Measurements from ENCODE around the gene NAV2.

NAV2 gene

GRCh38 chr11:19844012-19844411 lies 131.4 kb downstream of the NAV2 start:
- no peak for DNase-seq

DNA sequence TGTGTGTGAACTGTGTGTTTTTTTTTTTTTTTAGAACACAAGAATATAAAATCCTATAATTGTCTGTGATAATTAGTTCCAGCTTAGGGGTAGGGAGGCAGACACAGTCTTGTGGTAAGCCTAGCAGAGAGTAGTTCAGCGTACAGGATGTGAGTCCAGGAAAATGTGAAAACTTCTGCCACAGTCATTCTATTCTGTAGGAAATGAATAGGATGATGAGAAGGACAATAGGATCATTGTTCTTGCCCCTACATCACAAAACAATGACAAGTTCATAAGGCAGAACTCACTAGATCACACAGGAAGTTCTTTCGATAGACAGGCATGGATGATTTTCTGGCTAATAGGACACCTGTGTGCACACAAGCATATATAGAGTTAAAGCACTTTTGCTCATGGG lies 132.2 kb downstream of the NAV2 start:
- no peak for DNase-seq

DNA sequence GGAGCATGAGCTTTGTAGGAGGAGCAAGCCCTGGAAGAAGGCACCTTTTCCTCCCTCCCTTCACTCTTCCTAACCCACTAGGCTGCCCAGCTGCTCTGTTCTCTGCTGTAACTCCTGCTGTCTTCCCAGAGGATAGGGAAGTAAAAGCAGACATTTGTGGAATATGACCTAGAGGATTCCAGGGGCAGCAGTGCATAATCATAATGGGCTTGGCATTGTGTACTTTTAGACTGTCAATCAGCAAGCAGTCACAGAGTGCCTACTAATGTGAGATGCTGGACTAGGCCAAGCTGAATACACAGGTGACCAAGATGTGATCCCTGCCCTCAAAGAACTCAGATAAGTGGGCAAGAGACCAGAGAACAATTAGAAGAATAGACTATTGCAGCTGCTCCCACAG lies 133.0 kb downstream of the NAV2 start:
- DNase-seq, result no peak

DNA sequence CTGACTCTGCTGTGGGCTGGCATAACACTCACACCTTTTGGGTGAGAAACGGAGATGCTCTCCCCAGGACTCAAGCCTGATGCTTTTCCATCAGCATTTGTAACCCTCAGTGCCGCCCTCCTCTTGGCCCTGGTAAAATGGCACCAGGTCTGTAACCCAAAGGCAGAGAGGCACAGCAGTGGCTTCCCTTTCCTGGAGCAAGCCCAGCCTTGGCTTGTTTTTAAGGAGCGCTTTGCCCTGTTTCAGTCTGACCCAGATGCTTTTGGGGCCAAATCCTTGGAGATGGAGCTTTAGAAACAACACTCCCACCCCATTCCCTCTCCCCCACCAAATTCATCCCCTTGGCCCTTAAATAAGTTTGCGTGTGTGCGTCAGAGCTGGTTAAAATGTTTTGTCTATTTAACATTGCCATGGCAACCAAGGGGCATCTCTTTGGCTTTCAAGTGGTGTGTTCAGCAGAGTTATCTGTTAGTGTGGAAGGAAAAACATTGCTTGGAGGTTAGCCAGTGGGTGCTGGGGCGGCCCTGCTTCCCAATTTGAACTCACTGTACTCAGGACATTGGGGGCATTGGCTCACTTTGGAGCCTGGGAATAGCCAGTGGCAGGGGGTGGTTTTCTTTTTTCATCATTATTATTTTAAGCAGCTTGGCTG lies 134.1 kb downstream of the NAV2 start:
- DNase-seq, result no peak

DNA sequence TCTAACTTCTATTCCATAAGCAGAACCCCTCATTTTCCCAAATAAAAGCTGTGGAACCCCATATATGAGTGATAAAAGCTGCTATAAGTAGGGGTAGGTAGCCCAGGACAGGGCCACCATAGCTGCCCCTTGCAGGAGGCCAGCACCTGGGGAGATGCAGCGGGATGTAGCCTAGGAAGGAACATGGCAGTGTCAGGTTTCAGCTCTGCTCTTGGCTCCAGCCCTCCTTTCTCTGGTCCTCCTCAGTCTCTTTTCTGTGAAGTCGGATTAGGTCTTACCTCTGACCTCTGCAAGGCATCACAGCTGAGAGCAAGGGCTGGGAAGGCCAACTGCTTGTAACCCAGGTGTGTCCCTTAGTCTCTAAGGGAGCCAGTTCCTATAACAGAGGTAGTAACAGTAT lies 135.6 kb downstream of the NAV2 start:
- no peak for DNase-seq

DNA sequence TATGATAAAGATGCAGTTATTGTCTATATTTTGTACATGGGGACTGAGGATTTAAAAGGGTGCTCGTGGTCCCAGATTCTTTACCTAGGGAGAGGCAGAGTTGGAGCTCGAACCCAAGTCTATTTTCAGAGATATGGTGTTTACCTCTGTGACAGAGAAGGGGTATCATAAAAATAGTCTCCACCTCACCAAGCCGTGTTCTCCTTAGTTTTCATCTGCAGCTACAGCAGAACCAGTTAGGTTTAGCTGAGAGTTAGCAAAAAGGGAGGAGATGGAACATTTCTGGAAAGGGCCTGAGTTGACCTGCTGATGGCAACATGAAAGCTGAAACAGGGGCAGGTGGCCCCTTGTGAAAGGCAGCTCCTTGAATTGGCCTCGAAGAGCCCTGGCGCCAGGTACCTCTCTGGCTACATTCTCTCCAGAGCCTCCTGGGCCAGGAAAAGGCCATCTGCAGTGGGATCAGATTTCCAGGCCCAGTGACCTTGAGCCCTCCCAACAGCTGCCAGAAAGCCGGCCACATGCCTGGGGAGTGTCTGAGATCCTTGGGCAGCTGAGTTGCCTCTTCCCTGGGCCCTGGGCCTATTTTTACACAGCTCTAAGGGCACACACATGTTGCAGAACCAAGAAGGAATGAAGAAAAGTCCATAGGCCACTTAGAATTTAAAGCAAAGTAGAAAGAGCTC lies 136.6 kb downstream of the NAV2 start:
- no peak for DNase-seq

DNA sequence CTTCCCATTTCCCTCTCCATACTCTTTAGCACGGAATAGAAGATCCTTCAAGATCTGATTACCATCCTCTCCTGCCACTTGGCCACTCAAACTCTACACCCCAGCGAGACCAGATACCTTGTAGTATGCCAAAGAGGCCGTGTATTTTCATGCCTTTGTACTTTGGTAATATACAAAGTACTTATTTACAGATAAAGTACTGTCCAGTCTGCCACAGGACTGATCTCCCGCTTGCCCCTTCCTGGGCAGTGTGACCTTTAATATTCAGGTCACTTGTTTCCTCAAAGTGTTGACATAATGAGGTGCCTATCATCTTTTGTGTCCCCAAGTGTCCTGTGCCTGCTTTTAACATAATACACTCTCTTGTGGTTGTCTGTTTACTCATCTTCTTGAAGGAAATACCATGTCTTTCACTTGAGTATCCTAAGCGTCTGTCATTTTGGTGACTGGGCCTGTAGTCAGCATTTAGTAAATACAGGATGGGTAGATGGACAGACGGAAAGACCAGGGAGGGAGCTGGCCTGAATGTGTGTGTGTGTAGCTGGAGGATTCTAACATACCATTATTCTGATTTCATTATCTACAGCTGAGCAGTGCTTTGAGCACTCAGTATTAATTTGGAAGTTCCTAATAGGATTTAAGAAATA lies 137.4 kb downstream of the NAV2 start:
- no peak for DNase-seq

DNA sequence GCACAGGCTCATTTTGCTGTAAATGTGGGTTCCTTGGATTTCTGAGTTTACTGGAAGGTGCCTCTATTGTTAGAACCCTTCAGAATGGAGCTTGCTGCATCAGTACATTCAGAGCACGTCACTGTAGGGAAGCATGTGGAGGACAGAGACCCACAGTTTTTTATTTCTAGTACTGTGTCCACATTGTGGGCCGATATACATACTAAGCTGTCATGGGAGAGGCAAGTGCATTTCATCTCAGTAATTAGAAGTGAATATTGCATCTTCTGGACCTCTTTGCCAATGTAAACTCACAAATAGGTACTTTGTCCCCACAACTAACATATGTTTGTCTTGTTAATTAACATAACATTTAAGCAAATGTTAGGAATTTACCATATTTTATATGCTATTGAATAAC lies 139.7 kb downstream of the NAV2 start:
- no peak for DNase-seq

- DNase-seq, result no peak
Measured at GRCh38 chr11:19853016-19853415, 140.4 kb downstream of the NAV2 start.

DNA sequence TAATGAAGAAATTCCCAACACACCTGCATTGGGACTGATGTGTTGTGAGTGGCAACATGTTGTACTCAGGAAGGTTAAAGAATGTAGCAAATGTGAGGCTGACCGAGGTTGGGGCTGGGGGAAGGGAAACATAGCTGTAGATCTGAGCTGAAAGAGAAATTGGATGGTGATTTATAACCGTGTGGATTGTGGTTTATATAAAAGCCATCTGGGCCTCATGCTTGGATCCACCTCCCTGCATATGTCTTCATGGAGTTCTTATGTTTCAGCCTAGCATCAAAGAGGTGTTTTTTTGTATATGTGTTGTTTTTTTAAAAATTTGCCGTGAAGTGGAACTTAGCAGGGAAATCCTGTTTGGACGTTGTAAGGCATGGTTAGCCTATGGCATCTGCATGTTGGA lies 141.3 kb downstream of the NAV2 start:
- DNase-seq, result no peak

GRCh38 chr11:19861171-19861570 lies 148.5 kb downstream of the NAV2 start:
- DNase-seq, result no peak

GRCh38 chr11:19862091-19862490 lies 149.5 kb downstream of the NAV2 start:
- no peak for DNase-seq

- no peak for DNase-seq
Measured at GRCh38 chr11:19864141-19865140, 151.8 kb downstream of the NAV2 start.

GRCh38 chr11:19866037-19866436 lies 153.4 kb downstream of the NAV2 start:
- DNase-seq, result no peak

GRCh38 chr11:19866521-19866920 lies 153.9 kb downstream of the NAV2 start:
- no peak for DNase-seq

- no peak for DNase-seq
Measured at GRCh38 chr11:19867064-19867463, 154.4 kb downstream of the NAV2 start.

DNA sequence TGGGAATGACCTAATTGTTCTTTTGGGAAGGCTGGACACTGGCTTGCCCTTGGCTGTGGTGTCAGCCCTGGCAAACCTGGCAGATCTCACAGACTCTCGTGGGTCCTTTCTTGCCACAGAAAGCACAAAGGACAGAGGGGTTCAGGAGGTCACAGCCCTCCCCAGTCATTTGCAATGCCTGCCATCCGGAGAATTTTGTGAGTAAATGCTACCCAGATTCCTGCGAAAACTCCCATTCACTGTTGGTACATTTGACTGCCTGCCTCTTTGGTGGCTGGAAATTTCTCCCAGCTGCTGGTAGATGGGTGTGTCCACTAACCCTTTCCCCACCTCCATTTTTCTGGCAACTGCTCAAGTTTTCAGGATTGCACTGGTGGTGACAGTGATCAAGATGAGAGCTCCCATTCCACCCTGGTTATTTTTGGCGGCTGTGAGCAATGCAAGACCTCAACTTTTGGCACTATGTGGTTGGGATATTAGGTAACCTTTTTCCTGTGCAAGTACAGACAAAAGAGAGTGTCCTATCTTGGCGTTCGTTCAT lies 155.7 kb downstream of the NAV2 start:
- DNase-seq, result no peak

DNA sequence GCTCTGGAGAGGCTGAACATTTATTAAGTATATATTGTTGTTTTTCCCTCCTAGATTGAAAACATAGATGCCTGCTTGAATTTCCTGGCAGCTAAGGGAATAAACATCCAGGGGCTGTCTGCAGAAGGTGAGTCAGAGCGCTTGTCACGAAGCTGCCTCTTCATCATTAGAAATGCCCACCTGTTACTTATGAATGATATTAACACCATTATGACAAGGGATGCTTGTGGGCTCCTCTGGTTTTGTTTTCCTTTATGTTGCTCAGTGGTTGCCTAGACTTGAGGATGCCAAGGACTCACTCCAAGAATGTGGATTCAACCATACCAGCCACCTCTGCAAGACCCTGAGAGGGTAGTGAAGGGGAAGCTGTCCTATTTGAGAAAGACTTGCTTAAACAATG lies 156.2 kb downstream of the NAV2 start:
- no peak for DNase-seq

DNA sequence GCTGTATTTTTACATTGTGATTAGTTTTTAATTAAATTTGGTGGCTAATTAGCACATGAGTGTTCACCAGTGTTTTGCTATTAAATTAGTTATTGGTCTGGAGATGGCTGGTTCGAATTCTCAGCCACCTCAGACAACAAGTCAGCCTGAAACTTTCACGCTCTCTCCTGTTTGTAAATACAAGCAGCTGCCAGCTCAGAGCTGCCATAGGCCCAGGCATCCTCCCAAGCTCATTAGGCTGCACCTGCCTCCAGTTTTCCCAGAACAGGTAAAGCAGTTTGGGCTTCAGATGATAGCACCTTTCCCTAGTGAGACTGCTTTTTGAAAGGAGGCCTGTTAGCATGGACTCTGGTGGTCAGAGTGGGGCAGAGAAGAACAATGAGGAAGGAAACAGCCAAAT lies 156.8 kb downstream of the NAV2 start:
- DNase-seq, result no peak

- DNase-seq, result no peak
Measured at GRCh38 chr11:19869946-19870589, 157.4 kb downstream of the NAV2 start.

DNA sequence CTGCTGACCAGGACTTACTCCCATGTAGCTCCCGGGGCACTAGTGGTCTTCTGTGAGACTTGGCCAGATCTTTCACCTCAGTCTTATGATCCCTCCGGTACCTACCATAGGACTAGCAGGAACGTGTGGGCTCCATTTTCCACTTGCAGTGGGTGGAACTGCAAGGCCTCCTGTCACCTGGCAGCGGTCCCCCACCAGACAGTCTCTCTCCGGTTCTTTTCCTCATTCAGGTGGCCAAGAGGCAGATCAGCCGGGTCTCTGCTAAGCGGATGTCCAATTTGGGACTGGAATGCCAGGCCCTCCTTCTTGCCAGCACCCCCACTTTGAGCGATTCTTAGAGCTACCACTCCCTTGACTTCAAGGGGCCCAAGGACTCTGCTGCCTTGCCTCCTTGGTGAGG lies 158.9 kb downstream of the NAV2 start:
- no peak for DNase-seq

GRCh38 chr11:19872512-19873145 lies 160.0 kb downstream of the NAV2 start:
- DNase-seq, result no peak
